ENCODE measurements around the gene LPCAT3.

- TF ChIP-seq GATA3 (IDR thresholded peaks at IDR 0.05; ENCODE audit: low read depth, low read length) (no peak), GATA2 (IDR thresholded peaks at IDR 0.05; ENCODE audit: low read depth, low read length) (no peak)
Measured at GRCh38 chr12:6965026-6965661, 53.1 kb downstream of the LPCAT3 start.
